GM12878 (cell line): ENCODE results near the gene CRB2. TPM values are rescaled to one million over a fixed set of nuclear protein-coding genes. Genes with fewer than 3 reads are reported as not detected.

Experiments used
- ATAC-seq: fragments of 200-7000 bp; cut with Tn5 transposase; 3 replicates; pipeline ENCODE4 v1.9.1; 2020; ENCODE audit warnings: mild to moderate bottlenecking, moderate library complexity
- BruUV-seq: library from RNA; stranded (reverse); fragments of 400-500 nt; replicated peaks from 2 replicates; lab custom pipeline; 2021; lab: Mats Ljungman, UMichigan
- CTCF ChIA-PET: fragments of 300-600 bp; sonication (Branson Sonifier 250); formaldehyde crosslinking; extraction: SDS; loops from one replicate; lab custom pipeline; 2021; ENCODE audit warnings: inconsistent platforms; lab: Yijun Ruan, JAX
- POLR2A ChIA-PET: fragments of 350-600 bp; formaldehyde crosslinking; extraction: SDS; loops from one replicate; lab custom pipeline; 2021; ENCODE audit warnings: inconsistent platforms; lab: Charles Lee
- RAD21 ChIA-PET: fragments of 300-600 bp; sonication (Branson Sonifier 250); formaldehyde crosslinking; loops from one replicate; lab custom pipeline; 2023; ENCODE audit warnings: antibody characterized with exemption; ENCODE audit not compliant: unreplicated experiment; lab: Charles Lee
- SMC1A ChIA-PET: fragments of 300-600 bp; sonication (Branson Sonifier 250); formaldehyde crosslinking; loops from one replicate; lab custom pipeline; 2023; ENCODE audit not compliant: unreplicated experiment, uncharacterized antibody; lab: Charles Lee
- DNase-seq: peaks from one replicate; pipeline ENCODE4 v3.0.0-alpha.2; 2011; ENCODE audit warnings: low read depth, low spot score
- FAIRE-seq: peaks from 3 replicates; lab custom pipeline; 2011; peaks lifted over from hg19 to GRCh38; lab: Jason Lieb, UNC
- H2AFZ ChIP-seq: 2 replicates; pipeline ENCODE4 v1.6.0; 2011; ENCODE audit warnings: low read depth, low read length, control low read depth; ENCODE audit not compliant: control insufficient read depth
- H3K27ac ChIP-seq: 2 replicates; pipeline ENCODE4 v1.5.1; 2011; ENCODE audit warnings: control low read depth; ENCODE audit not compliant: control insufficient read depth, insufficient read depth
- H3K27me3 ChIP-seq, 2 experiments: replicated peaks in 1 of 2; 2 replicates each; pipeline versions ENCODE4 v1.6.0 to v1.6.1; 2011; ENCODE audit warnings: low read length in 1 of 2; ENCODE audit not compliant: control insufficient read depth in 2 of 2, insufficient read depth in 2 of 2
- H3K36me3 ChIP-seq, 2 experiments: 2 replicates each; pipeline ENCODE4 v1.5.1; 2011; ENCODE audit warnings: low read length in 1 of 2; ENCODE audit not compliant: control insufficient read depth in 2 of 2, insufficient read depth in 2 of 2
- H3K4me1 ChIP-seq: 2 replicates; pipeline ENCODE4 v1.6.1; 2011; ENCODE audit warnings: mild to moderate bottlenecking, low read length, moderate library complexity, mixed read lengths; ENCODE audit not compliant: control insufficient read depth, insufficient read depth
- H3K4me2 ChIP-seq: 2 replicates; pipeline ENCODE4 v1.6.0; 2011; ENCODE audit warnings: control low read depth; ENCODE audit not compliant: control insufficient read depth, insufficient read depth
- H3K4me3 ChIP-seq: fragments of 200-600 bp; sonication (generic); 2 replicates; pipeline ENCODE4 v1.5.1; 2016
- H3K79me2 ChIP-seq: 2 replicates; pipeline ENCODE4 v1.6.0; 2011; ENCODE audit warnings: low read length; ENCODE audit not compliant: control insufficient read depth, insufficient read depth
- H3K9ac ChIP-seq: 2 replicates; pipeline ENCODE4 v1.8.0; 2011; ENCODE audit warnings: low read length, control low read depth, mixed read lengths; ENCODE audit not compliant: control insufficient read depth, insufficient read depth
- H3K9me3 ChIP-seq: replicated peaks from 3 replicates; pipeline ENCODE4 v1.5.1; 2011; ENCODE audit warnings: mild to moderate bottlenecking, low read length; ENCODE audit not compliant: control insufficient read depth, insufficient read depth
- H4K20me1 ChIP-seq: 2 replicates; pipeline ENCODE4 v1.6.0; 2011; ENCODE audit not compliant: control insufficient read depth, insufficient read depth
- ASH2L ChIP-seq: fragments of 300-600, 200-600 bp; sonication (generic); IDR thresholded peaks from 2 replicates; pipeline ENCODE4 v1.6.1; 2017; ENCODE audit warnings: low read depth, mild to moderate bottlenecking, borderline replicate concordance
- BMI1 ChIP-seq: fragments of 450-650 bp; IDR thresholded peaks from 2 replicates; pipeline ENCODE4 v1.6.1; 2016; ENCODE audit warnings: mild to moderate bottlenecking, moderate library complexity, borderline replicate concordance
- EP300 ChIP-seq, 2 experiments: fragments of 150-350 bp in 1 of 2; IDR thresholded peaks; 2 replicates each; pipeline ENCODE4 v1.6.1; 2011 to 2012; ENCODE audit warnings: low read depth in 2 of 2, low read length in 2 of 2, borderline replicate concordance in 1 of 2, improper control_type of control experiment in 1 of 2, inconsistent platforms in 1 of 2; ENCODE audit not compliant: control insufficient read depth in 1 of 2
- HDGF ChIP-seq: fragments of 450-650 bp; IDR thresholded peaks from 2 replicates; pipeline ENCODE4 v1.6.1; 2016; ENCODE audit warnings: antibody characterized with exemption
- KAT2A ChIP-seq: conservative IDR thresholded peaks from 2 replicates; pipeline ENCODE4 v1.6.1; 2011; ENCODE audit warnings: low read depth, low read length; ENCODE audit not compliant: control insufficient read depth
- KLF5 ChIP-seq: fragments of 450-650 bp; IDR thresholded peaks from 2 replicates; pipeline ENCODE4 v1.6.1; 2014; ENCODE audit warnings: mild to moderate bottlenecking; ENCODE audit not compliant: partially characterized antibody
- MEF2A ChIP-seq: IDR thresholded peaks from 2 replicates; pipeline ENCODE4 v1.6.1; 2011; ENCODE audit warnings: low read depth, mild to moderate bottlenecking, low read length, moderate library complexity; ENCODE audit not compliant: insufficient read depth
- MTA2 ChIP-seq: fragments of 450-650 bp; IDR thresholded peaks from 2 replicates; pipeline ENCODE4 v1.6.1; 2016; ENCODE audit warnings: low read depth, mild to moderate bottlenecking, moderate library complexity
- NFIC ChIP-seq: IDR thresholded peaks from 2 replicates; pipeline ENCODE4 v1.6.1; 2012; ENCODE audit warnings: low read depth, mild to moderate bottlenecking, inconsistent platforms, low read length, moderate library complexity
- NR2C2 ChIP-seq: IDR thresholded peaks from 2 replicates; pipeline ENCODE4 v1.6.1; 2011; ENCODE audit warnings: borderline replicate concordance, low read depth; ENCODE audit not compliant: control insufficient read depth, insufficient read length
- RFX5 ChIP-seq: IDR thresholded peaks from 2 replicates; pipeline ENCODE4 v1.6.1; 2011; ENCODE audit warnings: low read depth, low read length, improper control_type of control experiment
- SMAD5 ChIP-seq: IDR thresholded peaks from 2 replicates; pipeline ENCODE4 v1.6.1; 2016; ENCODE audit warnings: antibody characterized with exemption, low read depth
- SPI1 ChIP-seq: IDR thresholded peaks from 2 replicates; pipeline ENCODE4 v1.6.1; 2011; ENCODE audit warnings: low read depth, mild to moderate bottlenecking, low read length, moderate library complexity, borderline replicate concordance; ENCODE audit not compliant: insufficient read depth
- TBL1XR1 ChIP-seq: IDR thresholded peaks from 2 replicates; pipeline ENCODE4 v1.6.1; 2012; ENCODE audit warnings: low read depth, low read length, improper control_type of control experiment
- TCF12 ChIP-seq: IDR thresholded peaks from 2 replicates; pipeline ENCODE4 v1.6.1; 2011; ENCODE audit warnings: low read depth, mild to moderate bottlenecking, low read length
- TCF7 ChIP-seq: IDR thresholded peaks from 2 replicates; pipeline ENCODE4 v1.6.1; 2014; ENCODE audit warnings: antibody characterized with exemption, borderline replicate concordance
- ZNF207 ChIP-seq: fragments of 450-650 bp; IDR thresholded peaks from 2 replicates; pipeline ENCODE4 v1.6.1; 2014; ENCODE audit warnings: antibody characterized with exemption, mild to moderate bottlenecking, borderline replicate concordance
- ZZZ3 ChIP-seq: IDR thresholded peaks from 2 replicates; pipeline ENCODE4 v1.6.1; 2011; ENCODE audit warnings: low read depth; ENCODE audit not compliant: control insufficient read depth, insufficient read length
- WGBS: methylation state at CpG from one replicate; pipeline ENCODE4 v1.1.6; 2016; ENCODE audit warnings: low lambda C conversion rate; ENCODE audit not compliant: insufficient replicate concordance, insufficient coverage; ENCODE audit errors: missing lambda C conversion rate; 5-methylcytosine and 5-hydroxymethylcytosine counted together
- in situ Hi-C: fragments of 300-500 bp; cut with MboI; formaldehyde crosslinking; loops from 9 replicates; pipeline ENCODE4 v1.14.3; 2018; ENCODE audit warnings: mixed read lengths
- intact Hi-C: fragments of 100-400 bp; cut with micrococcal nuclease; formaldehyde crosslinking; loops from one replicate; pipeline ENCODE4 v1.14.2; 2022; ENCODE audit not compliant: unreplicated experiment
- polyA plus RNA-seq, 11 experiments: library from polyadenylated mRNA; depleted of rRNA in 4 of 11; unstranded in 6 of 11; stranded (reverse) in 5 of 11; fragments of >200 nt; fragmentation: Nextera tagmentation in 4 of 11; fragmentation: Illumina TruSeq in 1 of 11; extraction: Ambion mirVana in 4 of 11; extraction: Trizol in 1 of 11; gene quantifications; 1 replicate in 1 of 11; 2 replicates in 10 of 11; pipeline versions ENCODE4 v1.2.1 to v1.2.3, GENCODE V29; 2011 to 2016; ENCODE audit warnings: inconsistent platforms in 2 of 11, missing spikeins in 2 of 11, low read depth in 1 of 11
- total RNA-seq, 4 experiments: library from RNA; depleted of rRNA in 3 of 4; stranded (reverse); fragments of >200 nt in 3 of 4; fragmentation: Illumina TruSeq in 1 of 4; extraction: Trizol in 1 of 4; gene quantifications; 2 replicates each; pipeline versions ENCODE4 v1.2.1 to v1.2.3, GENCODE V29; 2013 to 2021
- TF ChIP-seq, protein P1 (sequence below): IDR thresholded peaks from 2 replicates; pipeline ENCODE4 v1.6.1; 2011; ENCODE audit warnings: low read depth, mild to moderate bottlenecking, low read length, moderate library complexity, borderline replicate concordance; ENCODE audit errors: extremely low read depth
- TF ChIP-seq, protein P2 (sequence below): fragments of 450-650 bp; IDR thresholded peaks from 2 replicates; pipeline ENCODE4 v1.6.1; 2014; ENCODE audit warnings: mild to moderate bottlenecking

Gene CRB2
- total and polyA plus RNA-seq, 10 of the 15 experiments (the other 5 are each of a cell fraction or from before 2014, with no cell fraction given) = 0.01 to 0.80 (median 0.23) TPM; not detected in 3

DNA sequence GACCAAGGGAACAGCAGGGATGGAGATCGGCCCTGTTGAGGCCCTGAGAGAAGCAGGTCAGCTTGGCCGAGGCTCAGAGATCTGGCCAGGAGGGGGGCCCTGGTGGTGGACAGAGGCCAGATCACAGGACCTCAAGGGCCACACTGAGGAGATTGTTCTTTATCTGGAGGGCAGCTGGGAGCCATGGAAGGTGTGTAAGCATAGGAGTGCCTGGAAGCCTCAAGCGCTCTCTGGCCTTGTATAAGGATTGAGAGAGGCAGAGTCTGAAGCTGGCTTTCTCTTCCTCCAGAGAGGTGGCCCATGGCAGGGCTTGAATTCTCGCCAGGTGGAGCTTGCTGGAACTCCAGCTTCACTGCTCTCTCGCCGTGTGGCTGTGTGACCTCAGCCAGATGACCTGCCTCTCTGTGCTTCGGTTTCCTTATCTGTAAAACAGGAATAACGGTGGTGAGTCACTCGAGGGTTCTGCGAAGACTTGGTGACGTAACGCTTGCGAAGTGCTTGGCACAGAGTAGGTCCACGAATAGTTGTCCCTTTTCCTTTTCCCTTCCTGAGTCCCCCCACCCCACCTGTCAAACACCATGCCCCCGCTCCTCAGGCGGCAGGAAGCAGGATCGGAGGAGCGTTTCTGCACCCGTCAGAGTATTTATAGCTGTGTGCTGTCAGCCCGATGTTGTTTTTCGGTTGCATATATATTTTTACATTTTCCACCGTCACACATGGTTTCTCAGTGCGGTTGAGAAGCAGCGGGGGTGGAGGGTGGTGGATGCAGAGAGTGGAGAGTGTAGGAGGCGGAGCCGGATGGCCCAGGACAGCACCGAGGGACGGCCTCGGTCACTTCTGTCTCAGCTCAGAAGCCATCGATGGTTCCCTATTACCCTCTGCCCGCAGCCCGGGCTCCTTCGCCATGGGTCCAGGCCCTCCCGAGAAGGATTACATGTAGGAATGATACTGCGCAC lies 17.0 kb upstream of the CRB2 start:
- Histone ChIP-seq H4K20me1 (no peaks in the 10 kb centered on the region), H3K4me2 (peak overlapping the region; percentile 67), H3K9ac (peak overlapping the region; percentile 81), H3K4me3 (peak overlapping the region; percentile 60), H3K27ac (peak overlapping the region; percentile 99), H3K36me3 (no peaks in the 10 kb centered on the region), H3K9me3 (no peaks in the 10 kb centered on the region), H3K4me1 (peaks cover 90% of the 10 kb centered on the region), H2AFZ (peak overlapping the region; percentile 58), H3K79me2 (no peaks in the 10 kb centered on the region), H3K27me3 (no peaks in the 10 kb centered on the region)
- intact Hi-C loops = loop anchor here (1.0 to 5.0 kb wide), 4 partner anchors 17 to 162 kb away; partner anchors contain the start of gene STRBP
- peak; percentile 94 for DNase-seq
- CTCF ChIA-PET = interaction anchor here (0.6 to 4.8 kb wide), 16 partner anchors 11 to 530 kb away, joined by 3 to 56 read pairs (median 5); no protein-coding TSS in a partner anchor
- ATAC-seq = peak; percentile 80
- BruUV-seq = TSS peak; percentile 86
- SMC1A ChIA-PET = interaction anchor here (0.9 to 12.9 kb wide), 14 partner anchors 10 to 244 kb away, joined by 3 to 268 read pairs (median 6); no protein-coding TSS in a partner anchor
- RAD21 ChIA-PET = interaction anchor here (0.6 to 7.9 kb wide), 26 partner anchors 10 to 1321 kb away, joined by 3 to 61 read pairs (median 5); no protein-coding TSS in a partner anchor
- peak; percentile 94 for FAIRE-seq
- POLR2A ChIA-PET = interaction anchor here (0.6 to 4.2 kb wide), 14 partner anchors 9 to 648 kb away, joined by 3 to 35 read pairs (median 4); no protein-coding TSS in a partner anchor
- 2% methylated on average over 35 of the region's 35 CpGs for WGBS
- in situ Hi-C loops = no loop called here
- no peak for TF ChIP-seq KLF5
- peak; percentile 30; the same call in 1 of the 2 replicates for TF ChIP-seq SMAD5
- TF ChIP-seq BMI1 = no peak; the same call in 1 of the 2 replicates
- peak; percentile 95; the same call in 1 of the 2 replicates for TF ChIP-seq ASH2L
- no peak for TF ChIP-seq KAT2A
- TF ChIP-seq ZZZ3 = no peak
- TF ChIP-seq TCF12 = 0 out of 2 replicates have a peak, but pooled peaks have one; percentile 13
- TF ChIP-seq TCF7 = no peak
- no peak for TF ChIP-seq SPI1
- no peak for TF ChIP-seq NR2C2
- TF ChIP-seq EP300 (IDR thresholded peaks at IDR 0.05; ENCODE audit: borderline replicate concordance in 1 of 2, control insufficient read depth in 1 of 2, low read depth in 2 of 2, low read length in 2 of 2) = peak in 1 of 2 experiments; percentile 88; a peak in 3 of 4 replicates
- TF ChIP-seq HDGF = 0 out of 2 replicates have a peak, but pooled peaks have one; percentile 30
- no peak for TF ChIP-seq NFIC
- TF ChIP-seq, protein P1, sequence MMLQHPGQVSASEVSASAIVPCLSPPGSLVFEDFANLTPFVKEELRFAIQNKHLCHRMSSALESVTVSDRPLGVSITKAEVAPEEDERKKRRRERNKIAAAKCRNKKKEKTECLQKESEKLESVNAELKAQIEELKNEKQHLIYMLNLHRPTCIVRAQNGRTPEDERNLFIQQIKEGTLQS = no peak
- TF ChIP-seq, protein P2, sequence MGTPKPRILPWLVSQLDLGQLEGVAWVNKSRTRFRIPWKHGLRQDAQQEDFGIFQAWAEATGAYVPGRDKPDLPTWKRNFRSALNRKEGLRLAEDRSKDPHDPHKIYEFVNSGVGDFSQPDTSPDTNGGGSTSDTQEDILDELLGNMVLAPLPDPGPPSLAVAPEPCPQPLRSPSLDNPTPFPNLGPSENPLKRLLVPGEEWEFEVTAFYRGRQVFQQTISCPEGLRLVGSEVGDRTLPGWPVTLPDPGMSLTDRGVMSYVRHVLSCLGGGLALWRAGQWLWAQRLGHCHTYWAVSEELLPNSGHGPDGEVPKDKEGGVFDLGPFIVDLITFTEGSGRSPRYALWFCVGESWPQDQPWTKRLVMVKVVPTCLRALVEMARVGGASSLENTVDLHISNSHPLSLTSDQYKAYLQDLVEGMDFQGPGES = no peak
- no peak for TF ChIP-seq RFX5
- peak; percentile 92 for TF ChIP-seq TBL1XR1
- TF ChIP-seq ZNF207 = no peak
- peak; percentile 99 for TF ChIP-seq MEF2A
- peak; percentile 86 for TF ChIP-seq MTA2
